HepG2 (cell line): ENCODE results near the gene NPW. TPM values are rescaled to one million over a fixed set of nuclear protein-coding genes. Genes with fewer than 3 reads are reported as not detected.

Experiments used
- BATF2 ChIP-seq: sonication (generic); formaldehyde crosslinking; IDR thresholded peaks from 2 replicates; pipeline ENCODE4 v1.8.0; 2022; ENCODE audit warnings: mild to moderate bottlenecking, missing genetic modification reagents, moderate library complexity
- CREM ChIP-seq, 2 experiments: sonication (generic) in 1 of 2; formaldehyde crosslinking in 1 of 2; IDR thresholded peaks; 2 replicates each; pipeline versions ENCODE4 v1.4.0 to v1.6.1; 2016 to 2020; ENCODE audit warnings: antibody characterized with exemption in 1 of 2, mild to moderate bottlenecking in 1 of 2, missing genetic modification reagents in 1 of 2
- DMTF1 ChIP-seq: sonication (generic); formaldehyde crosslinking; IDR thresholded peaks from 2 replicates; pipeline ENCODE4 v1.4.0; 2020; ENCODE audit warnings: mild to moderate bottlenecking, missing genetic modification reagents
- MEIS2 ChIP-seq: sonication (generic); formaldehyde crosslinking; IDR thresholded peaks from 2 replicates; pipeline ENCODE4 v1.9.0; 2021; ENCODE audit warnings: mild to moderate bottlenecking, missing genetic modification reagents
- MYNN ChIP-seq: sonication (generic); formaldehyde crosslinking; IDR thresholded peaks from 2 replicates; pipeline ENCODE4 v1.4.0; 2020; ENCODE audit warnings: mild to moderate bottlenecking, low read depth, missing genetic modification reagents
- PATZ1 ChIP-seq: sonication (generic); formaldehyde crosslinking; IDR thresholded peaks from 2 replicates; pipeline ENCODE4 v1.4.0; 2020; ENCODE audit warnings: missing genetic modification reagents
- POLR2A ChIP-seq, 2 experiments: IDR thresholded peaks; 2 replicates each; pipeline ENCODE4 v1.6.1; 2011; ENCODE audit warnings: low read depth in 2 of 2, low read length in 2 of 2, mild to moderate bottlenecking in 1 of 2, moderate library complexity in 1 of 2; ENCODE audit not compliant: insufficient read depth in 1 of 2
- PRMT3 ChIP-seq: sonication (generic); formaldehyde crosslinking; IDR thresholded peaks from 2 replicates; pipeline ENCODE4 v1.8.1; 2022; ENCODE audit warnings: low read depth, mild to moderate bottlenecking, moderate library complexity, missing genetic modification reagents, borderline replicate concordance
- TAF15 ChIP-seq: fragments of 200-400 bp; formaldehyde crosslinking; IDR thresholded peaks from one replicate; pipeline ENCODE4 v1.6.1; 2018; ENCODE audit warnings: mild to moderate bottlenecking, low read depth, low read length; ENCODE audit not compliant: poor library complexity, severe bottlenecking
- ZFP36L1 ChIP-seq: sonication (generic); formaldehyde crosslinking; IDR thresholded peaks from 2 replicates; pipeline ENCODE4 v1.8.0; 2022; ENCODE audit warnings: mild to moderate bottlenecking, missing genetic modification reagents, moderate library complexity
- ZFYVE20 ChIP-seq: sonication (generic); formaldehyde crosslinking; IDR thresholded peaks from 2 replicates; pipeline ENCODE4 v1.8.0; 2023; ENCODE audit warnings: low read depth, mild to moderate bottlenecking, moderate library complexity, missing genetic modification reagents, borderline replicate concordance
- ZNF12 ChIP-seq: sonication (generic); formaldehyde crosslinking; IDR thresholded peaks from 2 replicates; pipeline ENCODE4 v1.5.0; 2020; ENCODE audit warnings: missing genetic modification reagents
- ZNF207 ChIP-seq: fragments of 450-650 bp; IDR thresholded peaks from 2 replicates; pipeline ENCODE4 v1.6.1; 2016; ENCODE audit warnings: antibody characterized with exemption, borderline replicate concordance
- ZNF264 ChIP-seq: sonication (generic); formaldehyde crosslinking; IDR thresholded peaks from 2 replicates; pipeline ENCODE4 v1.4.0; 2020; ENCODE audit warnings: missing genetic modification reagents
- ZNF343 ChIP-seq: sonication (generic); formaldehyde crosslinking; IDR thresholded peaks from 2 replicates; pipeline ENCODE4 v1.4.0; 2020; ENCODE audit warnings: mild to moderate bottlenecking, missing genetic modification reagents
- ZNF687 ChIP-seq: sonication (generic); formaldehyde crosslinking; IDR thresholded peaks from 2 replicates; pipeline ENCODE4 v1.5.1; 2020; ENCODE audit warnings: mild to moderate bottlenecking, missing genetic modification reagents, moderate library complexity
- ZNF704 ChIP-seq: sonication (generic); formaldehyde crosslinking; IDR thresholded peaks from 2 replicates; pipeline ENCODE4 v1.8.1; 2023; ENCODE audit warnings: mild to moderate bottlenecking, inconsistent platforms, moderate library complexity, missing genetic modification reagents, borderline replicate concordance
- ZNF792 ChIP-seq: IDR thresholded peaks from 2 replicates; pipeline ENCODE4 v1.6.1; 2016
- polyA plus RNA-seq, 8 experiments: library from polyadenylated mRNA; depleted of rRNA in 3 of 8; stranded (reverse) in 7 of 8; unstranded in 1 of 8; fragments of >200 nt; fragmentation: Illumina TruSeq in 4 of 8; extraction: Trizol in 4 of 8; gene quantifications; 2 replicates each; pipeline versions ENCODE4 v1.2.1 to v1.2.3, GENCODE V29; 2011 to 2016; ENCODE audit warnings: low read depth in 4 of 8, missing spikeins in 1 of 8, mixed read lengths in 1 of 8; ENCODE audit not compliant: insufficient read depth in 1 of 8
- total RNA-seq, 5 experiments: library from RNA; depleted of rRNA; stranded (reverse); fragments of >200 nt; fragmentation: Illumina TruSeq; extraction: Trizol; gene quantifications; 2 replicates each; pipeline ENCODE4 v1.2.3, GENCODE V29; 2016; ENCODE audit warnings: low read depth in 1 of 5

The NPW gene
- total and polyA plus RNA-seq, 2 of the 13 experiments (the other 11 are each of a cell fraction or from before 2014, with no cell fraction given): 0.24 to 0.97 TPM

GRCh38 chr16:1971796-1972489 lies 47.6 kb upstream of the NPW start, which contains the start of gene TBL3 (continued):
- TF ChIP-seq ZNF687 (CRISPR knock-in tag): peak; percentile 91
- TF ChIP-seq ZFP36L1 (CRISPR knock-in tag): peak; percentile 24; the same call in 1 of the 2 replicates
- peak; percentile 59; the same call in 1 of the 2 replicates for TF ChIP-seq ZFYVE20 (CRISPR knock-in tag)
- peak; percentile 90 for TF ChIP-seq ZNF792 (CRISPR knock-in tag)
- peak; percentile 70; the same call in 1 of the 2 replicates for TF ChIP-seq ZNF704
- TF ChIP-seq BATF2: 0 out of 2 replicates have a peak, but pooled peaks have one; percentile 42
- no peak for TF ChIP-seq MYNN (CRISPR knock-in tag)
- peak; percentile 99 for TF ChIP-seq CREM (IDR thresholded peaks at IDR 0.05)
- peak; percentile 100 for TF ChIP-seq CREM (CRISPR knock-in tag; IDR thresholded peaks at IDR 0.05)
- no peak for TF ChIP-seq PRMT3
- no peak for TF ChIP-seq DMTF1 (CRISPR knock-in tag)
- peak; percentile 83 for TF ChIP-seq PATZ1 (CRISPR knock-in tag)
- TF ChIP-seq TAF15: no peak
- no peak for TF ChIP-seq ZNF12 (CRISPR knock-in tag)
- no peak for TF ChIP-seq ZNF207
- 0 out of 2 replicates have a peak, but pooled peaks have one; percentile 75 for TF ChIP-seq ZNF343 (CRISPR knock-in tag)
- peak; percentile 84 to 92 for TF ChIP-seq POLR2A (IDR thresholded peaks at IDR 0.05; ENCODE audit: insufficient read depth in 1 of 2, low read depth in 2 of 2, low read length in 2 of 2)
- TF ChIP-seq MEIS2 (CRISPR knock-in tag): peak; percentile 83
- 0 out of 2 replicates have a peak, but pooled peaks have one; percentile 47 for TF ChIP-seq ZNF264 (CRISPR knock-in tag)
